GM19452 (cell line): ENCODE data around the gene SMIM32.

Source experiments
- ATAC-seq: cut with Tn5 transposase; IDR thresholded peaks from one replicate; pipeline ENCODE4 v1.9.1; 2021; ENCODE audit not compliant: unreplicated experiment

Gene SMIM32

DNA sequence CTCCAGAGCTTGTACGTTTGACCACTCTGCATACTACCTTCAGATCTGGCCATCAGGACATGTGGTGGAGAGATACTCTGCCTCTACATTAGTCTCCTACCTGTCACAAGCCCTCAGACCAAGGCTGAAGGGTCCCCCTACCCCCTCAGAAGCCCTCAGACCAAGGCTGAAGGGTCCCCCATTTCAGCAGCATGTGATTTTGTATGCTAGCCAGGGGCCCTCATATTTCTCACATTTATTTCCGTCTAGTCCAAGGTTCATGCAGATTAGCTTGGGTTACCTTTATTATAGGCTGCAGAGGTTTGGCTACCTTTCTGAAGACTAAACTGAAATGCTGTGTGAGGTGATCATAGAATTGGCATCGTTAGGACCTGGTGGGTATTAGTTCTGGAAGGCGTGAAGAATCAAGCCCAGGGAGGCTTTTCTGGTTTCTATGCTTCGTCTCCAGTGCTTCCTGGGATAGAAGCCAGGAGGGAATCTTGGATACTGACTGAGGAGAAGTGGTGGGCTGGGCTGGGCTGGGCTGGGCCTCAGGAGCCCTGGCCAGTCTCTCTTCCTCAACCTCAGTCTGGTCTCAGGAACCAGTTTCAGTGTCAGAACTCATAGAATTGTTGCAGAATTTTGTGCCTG is 2.8 kb downstream of the SMIM32 start:
- no peak for ATAC-seq

DNA sequence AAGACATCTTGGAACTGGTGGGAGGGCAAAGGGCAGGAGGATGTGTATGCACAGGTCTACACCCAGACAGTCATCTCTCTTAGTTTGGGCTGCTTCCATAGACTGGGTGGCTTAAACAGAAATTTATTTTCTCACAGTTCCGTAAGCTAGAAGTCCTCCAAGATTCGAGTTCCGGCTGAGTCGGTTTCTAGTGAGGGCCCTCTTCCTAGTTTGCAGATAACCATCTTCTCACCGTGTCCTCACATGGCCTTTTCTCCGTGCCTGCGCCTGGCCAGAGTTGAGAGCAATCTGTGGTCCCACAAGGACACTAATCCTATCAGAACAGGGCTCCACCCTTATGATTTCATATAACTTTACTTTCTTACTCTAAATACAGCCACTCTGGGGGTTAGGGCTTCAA is 4.1 kb downstream of the SMIM32 start:
- ATAC-seq: no peak

DNA sequence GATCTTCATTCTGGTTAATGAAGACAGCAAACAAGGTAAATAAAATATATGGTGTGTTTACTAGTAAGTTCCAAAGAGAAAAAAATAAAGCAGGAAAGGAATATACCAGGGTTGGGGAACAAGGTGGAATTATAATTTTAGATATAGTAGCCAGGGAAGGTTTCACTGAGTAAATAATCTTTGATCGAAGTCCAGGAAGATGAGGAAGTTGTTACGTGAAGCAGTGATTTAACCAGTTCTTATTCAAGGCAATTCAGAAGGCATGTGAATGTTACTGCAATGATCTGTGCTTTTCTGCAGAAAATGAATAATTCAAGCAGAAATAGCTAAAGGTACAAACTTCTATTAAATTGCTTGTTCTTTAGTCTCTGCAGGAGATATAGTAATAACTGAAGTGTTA is 6.2 kb downstream of the SMIM32 start:
- no peak for ATAC-seq

DNA sequence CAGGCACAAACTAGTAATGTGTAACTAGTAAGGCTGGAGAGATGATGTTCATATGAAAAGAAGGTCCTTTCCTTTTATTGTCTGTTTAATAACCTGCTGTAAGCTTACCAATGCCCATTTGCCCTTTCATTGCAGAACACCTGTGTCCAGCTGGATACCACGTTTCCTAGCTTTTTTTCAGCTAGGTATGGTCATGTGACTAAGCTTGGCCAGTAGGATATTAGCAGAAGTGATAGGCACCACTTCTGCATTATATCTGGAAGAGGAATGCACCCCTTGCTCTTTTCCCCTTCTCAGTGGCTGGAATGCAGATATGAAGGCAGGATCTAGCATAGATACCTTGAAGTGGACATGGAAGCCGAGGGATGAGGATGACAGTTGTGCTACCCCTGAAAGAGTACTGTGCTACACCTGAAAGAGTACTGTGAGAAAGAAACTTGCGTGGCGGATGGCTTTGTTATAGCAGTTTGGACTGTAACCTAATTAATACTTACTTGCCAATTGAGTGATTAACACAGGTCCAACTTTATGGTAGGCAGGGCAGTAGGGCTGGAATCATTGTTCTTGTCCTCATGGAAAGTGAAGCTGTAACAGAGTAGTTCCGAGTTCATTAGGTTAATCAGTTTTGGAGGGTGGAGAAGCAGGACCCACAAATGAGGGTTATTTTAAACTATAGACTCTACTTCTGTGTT is 6.8 kb downstream of the SMIM32 start:
- no peak for ATAC-seq

DNA sequence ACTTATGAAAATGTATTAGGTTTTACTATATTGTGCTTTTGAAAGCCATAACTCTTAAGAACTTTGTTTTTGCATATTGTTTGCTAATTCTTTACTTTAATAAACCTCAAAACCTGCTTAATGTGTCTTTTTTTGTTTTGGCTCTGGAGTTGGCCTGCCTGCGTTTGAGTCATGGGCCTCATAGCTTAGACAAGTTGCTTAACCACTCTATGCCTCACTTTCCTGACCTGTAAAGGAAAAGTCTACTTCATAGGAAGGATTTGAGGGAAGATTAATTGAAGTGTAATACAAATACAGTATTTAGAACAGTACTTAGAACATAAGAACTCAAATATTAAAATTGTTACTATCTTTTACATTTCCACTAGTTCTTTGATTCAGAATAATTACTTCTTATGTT is 10.3 kb downstream of the SMIM32 start:
- ATAC-seq: no peak

DNA sequence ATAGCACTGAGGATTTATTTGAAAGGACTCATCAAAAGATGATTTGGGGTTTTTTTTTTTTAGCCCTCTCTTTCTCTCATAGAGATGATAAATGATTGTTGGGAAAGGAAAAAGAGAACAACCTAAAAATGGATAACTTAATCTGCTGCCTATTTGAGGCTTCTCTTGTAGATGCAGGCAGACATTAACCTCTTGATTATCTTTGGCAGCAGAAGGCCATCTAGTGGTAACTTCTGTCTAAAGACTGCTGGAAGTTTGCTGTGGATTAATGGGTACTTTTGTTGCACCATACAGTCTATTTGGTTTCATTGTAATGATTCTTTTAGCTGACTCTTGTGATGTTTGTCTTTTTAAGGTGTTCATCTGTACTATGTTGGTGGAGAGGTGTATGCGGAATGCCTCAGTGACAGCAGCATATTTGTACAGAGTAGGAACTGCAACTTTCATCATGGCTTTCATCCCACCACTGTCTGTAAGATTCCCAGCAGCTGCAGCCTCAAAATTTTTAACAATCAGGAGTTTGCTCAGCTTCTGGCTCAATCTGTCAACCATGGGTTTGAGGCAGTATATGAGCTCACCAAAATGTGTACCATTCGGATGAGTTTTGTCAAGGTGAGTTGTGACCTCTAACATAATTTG is 18.8 kb downstream of the SMIM32 start:
- ATAC-seq: peak; percentile 67

DNA sequence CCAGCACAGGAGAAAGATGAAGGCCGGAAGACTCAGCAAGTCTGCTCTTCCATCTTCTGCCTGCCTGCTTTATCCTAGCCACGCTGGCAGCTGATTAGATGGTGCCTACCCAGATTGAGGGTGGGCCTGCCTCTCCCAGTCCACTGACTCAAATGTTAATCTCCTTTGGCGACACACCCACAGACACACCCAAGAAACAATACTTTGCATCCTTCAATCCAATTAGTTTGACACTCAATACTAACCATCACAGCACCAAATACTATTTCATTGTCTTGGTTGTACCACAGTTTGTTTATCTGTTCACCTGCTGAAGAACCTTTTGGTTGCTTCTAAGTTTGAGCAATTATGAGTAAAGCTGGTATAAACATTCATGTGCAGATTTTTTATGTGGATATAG is 23.7 kb downstream of the SMIM32 start:
- no peak for ATAC-seq

DNA sequence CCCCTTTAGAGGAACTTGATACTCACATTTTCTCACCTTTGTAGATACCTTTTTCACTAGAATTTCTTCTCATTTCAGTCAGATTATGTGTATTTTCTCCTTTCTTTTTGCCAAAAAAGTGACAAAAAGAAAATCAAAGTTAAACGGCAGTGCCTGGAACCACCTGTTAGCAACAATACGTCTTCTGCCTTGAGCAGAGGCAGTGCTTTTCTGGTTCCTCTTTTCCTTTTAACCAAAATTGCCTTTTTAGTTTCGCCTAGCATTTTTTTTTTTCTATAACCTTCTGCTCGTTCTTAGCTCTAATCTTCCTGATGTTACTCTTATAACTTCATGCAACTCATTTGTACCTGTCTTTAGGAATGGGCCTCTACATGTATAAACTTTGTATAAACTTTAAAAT is 26.1 kb downstream of the SMIM32 start:
- peak; percentile 65 for ATAC-seq

DNA sequence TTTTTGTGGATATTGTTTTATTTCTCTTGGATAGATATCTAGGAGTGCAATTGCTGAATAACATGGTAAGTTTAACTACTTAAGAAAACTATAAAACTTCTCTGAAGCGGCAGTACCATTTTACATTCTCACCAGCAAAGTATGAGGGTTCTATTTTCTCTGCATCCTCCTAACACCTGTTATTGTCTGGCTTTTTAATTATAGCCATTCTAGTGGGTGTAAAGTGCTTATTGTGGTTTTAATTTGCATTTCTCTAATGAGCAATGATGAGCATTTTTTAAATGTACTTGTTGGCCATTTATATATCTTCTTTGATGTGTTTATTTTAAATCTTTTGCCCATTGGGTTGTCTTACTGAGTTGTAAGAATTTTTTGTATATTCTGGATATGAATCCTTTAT is 28.7 kb downstream of the SMIM32 start:
- no peak for ATAC-seq

DNA sequence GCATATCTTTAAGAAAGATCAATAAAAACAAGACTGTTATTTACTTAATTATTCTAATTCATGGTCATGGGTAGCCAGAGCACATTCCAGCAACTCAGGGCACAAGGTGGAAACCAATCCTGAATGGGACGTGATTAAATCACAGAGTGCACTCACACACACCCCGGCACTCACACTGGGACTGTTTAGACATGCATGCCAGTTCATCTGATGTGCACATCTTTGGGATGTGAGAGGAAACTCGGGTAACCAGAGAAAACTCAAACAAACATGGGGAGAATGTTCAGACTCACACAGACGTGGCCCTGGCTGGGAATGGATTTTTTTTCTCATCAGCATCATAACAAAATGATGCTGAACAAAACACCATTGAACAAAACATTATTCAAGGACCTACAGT is 31.0 kb downstream of the SMIM32 start:
- no peak for ATAC-seq

DNA sequence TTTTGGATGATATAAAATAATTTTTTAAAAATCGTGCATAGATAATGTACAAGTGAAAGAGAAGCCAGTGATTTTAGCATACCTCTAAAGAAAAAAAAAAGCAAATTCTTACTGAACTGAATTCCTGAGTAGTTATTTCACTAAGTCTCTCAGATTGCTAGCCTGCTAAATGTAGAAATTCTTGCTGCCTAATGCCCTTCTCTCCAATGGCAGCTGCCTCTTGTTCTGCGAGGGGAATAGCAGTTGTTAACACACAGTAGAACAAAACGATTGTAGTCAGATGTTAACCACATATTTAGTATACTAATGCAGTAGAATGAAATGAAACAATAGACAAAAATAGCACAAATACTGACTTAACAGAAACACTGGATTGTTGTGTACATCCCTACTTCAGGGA is 33.5 kb downstream of the SMIM32 start:
- ATAC-seq: no peak

DNA sequence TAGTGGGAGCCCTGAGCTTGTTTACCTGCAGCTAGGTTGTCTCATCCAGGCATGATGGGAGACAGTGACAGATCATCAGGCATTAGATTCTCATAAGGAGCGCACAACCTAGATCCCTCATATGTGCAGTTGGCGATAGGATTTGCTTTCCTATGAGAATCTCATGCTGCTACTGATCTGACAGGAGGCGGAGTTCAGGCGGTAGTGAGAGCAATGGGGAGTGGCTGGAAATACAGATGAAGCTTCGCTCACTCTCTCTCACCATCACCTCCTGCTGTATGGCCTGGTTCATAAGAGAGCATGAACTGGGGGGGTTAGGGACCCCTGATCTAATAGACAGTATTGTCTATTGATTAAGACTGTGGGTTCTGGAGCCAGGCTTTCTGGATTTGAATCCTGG is 35.4 kb downstream of the SMIM32 start:
- ATAC-seq: no peak

DNA sequence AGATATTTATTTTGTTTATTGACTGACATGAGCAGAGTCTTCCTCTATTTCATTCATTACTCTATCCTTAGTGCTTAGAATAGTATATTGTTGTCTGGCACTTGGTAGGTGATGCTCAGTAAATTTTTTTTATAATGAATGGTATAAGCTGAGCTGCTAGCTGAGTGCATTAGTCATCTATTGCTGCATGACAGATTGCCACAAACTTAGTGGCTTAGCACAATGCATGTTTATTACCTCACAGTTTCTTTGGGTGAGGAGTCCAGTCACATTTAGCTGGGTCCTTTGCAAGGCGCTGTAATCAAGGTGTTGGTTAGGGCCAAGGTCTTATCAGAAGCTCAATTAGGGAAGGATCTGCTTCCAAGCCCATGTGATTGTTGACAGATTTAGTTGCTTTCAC is 37.2 kb downstream of the SMIM32 start:
- ATAC-seq: no peak

DNA sequence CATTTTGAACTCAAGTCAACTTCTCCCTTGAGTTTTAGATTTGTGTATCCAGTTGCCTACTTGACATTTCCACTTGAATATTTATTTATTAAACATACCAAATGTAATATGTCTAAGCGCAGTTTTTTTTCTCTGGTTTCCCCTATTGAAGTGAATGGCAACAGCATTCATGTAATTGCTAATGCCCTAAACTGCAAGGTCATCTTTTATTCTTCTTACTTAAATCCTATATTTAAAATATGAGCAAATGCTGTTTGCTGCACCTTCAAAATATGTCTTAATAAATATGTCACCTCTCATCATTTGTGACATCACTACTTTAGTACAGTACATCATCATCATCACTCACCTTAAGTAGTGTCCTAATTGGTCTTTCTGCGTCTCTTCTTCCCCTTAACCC is 37.9 kb downstream of the SMIM32 start:
- ATAC-seq: no peak

DNA sequence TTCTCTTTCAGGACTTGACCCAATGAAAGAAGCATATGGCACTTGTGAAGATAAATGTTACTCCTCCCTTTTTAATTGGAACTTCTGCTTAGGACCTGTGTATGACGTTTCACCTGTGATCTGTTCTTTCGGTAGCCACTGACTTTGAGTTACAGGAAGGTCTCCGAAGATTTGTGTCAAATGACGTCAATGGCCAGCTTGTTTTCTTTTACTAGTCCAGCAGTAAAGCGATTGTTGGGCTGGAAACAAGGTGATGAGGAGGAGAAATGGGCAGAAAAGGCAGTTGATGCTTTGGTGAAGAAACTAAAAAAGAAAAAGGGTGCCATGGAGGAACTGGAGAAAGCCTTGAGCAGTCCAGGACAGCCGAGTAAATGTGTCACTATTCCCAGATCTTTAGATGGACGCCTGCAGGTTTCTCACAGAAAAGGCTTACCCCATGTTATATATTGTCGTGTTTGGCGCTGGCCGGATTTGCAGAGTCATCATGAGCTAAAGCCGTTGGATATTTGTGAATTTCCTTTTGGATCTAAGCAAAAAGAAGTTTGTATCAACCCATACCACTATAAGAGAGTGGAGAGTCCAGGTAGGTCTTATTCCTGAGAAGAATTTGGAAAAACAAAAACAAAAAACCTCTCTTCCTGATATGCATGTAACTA is 39.3 kb downstream of the SMIM32 start:
- ATAC-seq: no peak

DNA sequence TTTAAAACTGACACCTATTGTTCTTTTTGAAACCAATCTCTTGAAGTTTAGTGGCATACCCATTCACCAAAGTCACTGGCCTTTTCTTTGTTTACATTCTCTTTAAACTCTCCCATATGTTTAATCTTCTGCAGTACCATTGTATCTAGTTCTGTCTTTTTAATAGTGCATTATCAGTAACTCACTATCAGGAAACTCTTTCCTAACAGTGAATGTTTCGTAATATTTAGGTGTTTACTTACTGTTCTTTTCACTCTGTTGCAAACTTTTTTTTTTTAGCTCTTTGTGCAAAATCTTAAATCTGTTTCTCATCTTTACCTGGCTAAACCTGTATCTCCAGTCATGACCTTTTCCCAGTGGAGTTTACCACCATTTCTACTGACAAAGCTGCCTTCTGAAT is 43.1 kb downstream of the SMIM32 start:
- no peak for ATAC-seq

DNA sequence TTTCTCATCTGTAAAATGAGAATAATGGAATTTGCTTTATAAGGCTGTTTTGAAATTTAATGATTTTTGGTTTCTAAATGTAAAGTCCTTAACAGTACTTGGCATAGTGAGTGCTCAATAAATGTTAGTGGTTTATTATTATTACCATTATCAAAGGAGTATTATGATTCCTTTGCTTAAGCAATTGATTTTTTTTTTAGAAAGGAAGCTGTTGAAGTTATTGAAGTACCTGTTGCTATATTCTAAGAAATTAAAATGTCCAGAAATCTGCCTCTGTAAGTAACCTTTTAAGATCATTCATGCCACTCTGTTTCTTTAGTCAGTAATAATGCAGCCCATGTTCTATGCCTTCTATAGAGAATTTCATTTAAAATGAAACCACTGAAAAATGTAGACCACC is 45.3 kb downstream of the SMIM32 start:
- no peak for ATAC-seq

DNA sequence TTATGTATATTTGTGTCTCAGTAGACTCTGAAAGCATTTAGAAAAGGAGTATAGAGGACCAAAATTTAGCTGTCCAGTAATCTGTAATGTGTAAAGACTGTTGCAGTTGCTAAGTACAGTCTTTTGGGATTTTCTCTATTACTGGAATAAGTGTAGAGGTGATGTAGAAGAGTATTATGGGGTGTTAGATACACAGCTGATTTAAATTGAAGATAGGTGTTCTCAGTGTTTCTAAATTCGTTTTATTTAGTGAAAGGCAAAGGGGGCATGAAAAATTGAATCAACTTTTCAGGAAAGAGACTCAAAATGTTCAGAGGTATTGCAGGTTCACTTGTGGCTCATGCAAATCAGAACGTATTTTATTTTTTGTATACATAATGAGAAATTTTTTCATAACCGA is 46.8 kb downstream of the SMIM32 start:
- ATAC-seq: no peak

DNA sequence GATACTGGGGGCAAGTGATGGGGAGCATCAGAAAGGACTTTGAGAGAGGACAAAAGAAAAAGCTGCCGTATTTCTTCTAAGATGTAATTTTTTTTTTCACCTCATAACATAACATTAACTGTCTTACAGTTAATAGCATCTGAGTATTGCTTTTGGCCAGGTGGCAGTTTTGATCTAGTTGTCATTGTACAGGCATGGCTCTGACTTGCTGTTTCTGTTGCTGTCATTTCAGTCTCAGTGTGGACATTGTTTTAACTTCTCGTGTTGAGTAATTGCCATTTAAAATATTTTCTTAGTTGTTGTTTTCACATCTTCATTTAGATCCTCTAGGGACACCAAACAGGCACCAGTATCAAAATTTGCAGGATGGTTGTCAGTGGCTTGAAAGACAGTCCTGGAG is 47.9 kb downstream of the SMIM32 start:
- no peak for ATAC-seq

DNA sequence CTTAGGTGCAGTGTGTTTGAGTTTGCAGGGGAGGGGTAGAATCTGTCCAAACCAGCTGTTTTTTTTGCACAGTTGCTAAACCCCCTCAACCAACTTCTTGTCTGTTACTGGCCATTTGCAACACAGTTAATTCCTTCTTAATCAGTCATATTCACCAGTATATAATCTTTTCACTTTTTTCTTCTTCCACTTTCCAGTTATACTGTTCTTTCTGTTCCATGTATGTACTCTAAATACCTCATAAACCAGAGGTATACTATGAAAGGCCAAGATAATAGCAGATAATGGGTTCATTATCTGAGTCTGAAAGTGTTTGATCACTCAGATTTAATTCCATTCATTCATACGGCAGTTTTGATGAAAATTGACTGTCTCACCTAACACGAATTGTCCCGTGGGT is 49.2 kb downstream of the SMIM32 start:
- ATAC-seq: no peak

DNA sequence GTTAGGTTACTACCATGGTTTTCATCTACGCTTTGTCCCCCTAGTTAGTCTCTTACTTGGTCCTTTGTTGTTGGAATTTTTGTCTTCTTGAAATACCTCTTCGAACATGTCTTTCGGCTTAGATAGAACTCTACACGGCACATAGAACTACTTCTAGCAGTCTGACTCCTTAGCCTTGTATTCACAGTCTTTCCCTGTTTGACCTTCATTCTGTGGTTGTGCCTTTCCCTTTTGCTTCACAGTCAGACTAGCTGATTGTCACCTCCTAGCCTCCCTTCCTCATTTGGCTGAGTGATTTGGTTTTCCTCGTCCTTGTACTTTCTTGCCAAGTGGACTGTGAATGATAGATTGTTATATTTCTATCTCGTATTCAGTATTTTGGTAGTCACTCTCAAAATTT is 49.6 kb downstream of the SMIM32 start:
- ATAC-seq: no peak

DNA sequence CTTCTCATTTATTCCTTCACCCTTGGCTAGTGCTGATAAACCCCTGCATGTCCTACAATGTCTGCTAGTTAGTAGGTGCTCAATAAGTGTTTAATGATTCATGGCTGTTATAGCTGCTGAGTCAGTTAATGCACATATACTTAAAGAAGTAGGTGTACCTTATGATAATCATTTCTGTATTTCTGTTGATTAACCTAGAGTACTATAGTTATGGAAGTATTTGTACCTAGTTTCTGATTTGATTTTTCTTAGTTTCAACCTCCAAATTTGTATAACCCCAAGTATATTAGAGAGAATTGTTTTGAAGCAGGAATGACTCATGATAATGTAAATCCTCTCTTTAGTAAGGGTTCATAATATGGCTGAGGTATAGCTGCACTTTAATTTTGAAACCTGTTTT is 51.4 kb downstream of the SMIM32 start:
- peak; percentile 81 for ATAC-seq
